K562 (cell line): ENCODE results near the gene SLC9A3. TPM values are rescaled to one million over a fixed set of nuclear protein-coding genes. Genes with fewer than 3 reads are reported as not detected.

Experiments used
- ATAC-seq: fragments of 200-7000 bp; cut with Tn5 transposase; 3 replicates; pipeline ENCODE4 v1.9.1; 2020; ENCODE audit warnings: moderate library complexity
- BruUV-seq: library from RNA; stranded (reverse); fragments of 400-500 nt; replicated peaks from 2 replicates; lab custom pipeline; 2021; lab: Mats Ljungman, UMichigan
- CTCF ChIA-PET: fragments of 300-600 bp; formaldehyde crosslinking; extraction: SDS; loops from one replicate; lab custom pipeline; 2021; ENCODE audit warnings: low intra/inter-chr PET ratio; lab: Yijun Ruan, JAX
- POLR2A ChIA-PET: fragments of 300-600, 350-650 bp; sonication (Branson Sonifier 250); formaldehyde crosslinking; extraction: SDS; loops from one replicate; lab custom pipeline; 2021; ENCODE audit warnings: antibody characterized with exemption, inconsistent platforms; lab: Yijun Ruan, JAX
- DNase-seq, 4 experiments: peaks; one replicate each; pipeline versions ENCODE4 v3.0.0 to v3.0.0-alpha.2; 2011 to 2018; ENCODE audit warnings: low spot score in 3 of 4, mixed read lengths in 3 of 4; ENCODE audit errors: extremely low read depth in 1 of 4
- FAIRE-seq: peaks from 2 replicates; lab custom pipeline; 2011; peaks lifted over from hg19 to GRCh38; lab: Jason Lieb, UNC
- H2AFZ ChIP-seq: 2 replicates; pipeline ENCODE4 v1.6.0; 2011; ENCODE audit warnings: low read depth, low read length, control low read depth, inconsistent platforms
- H3K27ac ChIP-seq: fragments of 200-600 bp; 3 replicates; pipeline ENCODE4 v1.8.0; 2011; ENCODE audit warnings: low read depth, mild to moderate bottlenecking, control low read depth, inconsistent platforms, low read length, moderate library complexity, mixed read lengths; ENCODE audit errors: extremely low read depth
- H3K27me3 ChIP-seq, 2 experiments: fragments of 300-600 bp in 1 of 2; 2 replicates in 1 of 2; 3 replicates in 1 of 2; pipeline versions ENCODE4 v1.6.0 to v1.8.0; 2011; ENCODE audit warnings: inconsistent platforms in 2 of 2, low read length in 2 of 2, mild to moderate bottlenecking in 1 of 2, mixed read lengths in 1 of 2, moderate library complexity in 1 of 2; ENCODE audit not compliant: control insufficient read depth in 2 of 2, insufficient read depth in 2 of 2
- H3K36me3 ChIP-seq: fragments of 300-600 bp; 3 replicates; pipeline ENCODE4 v1.8.0; 2011; ENCODE audit warnings: mild to moderate bottlenecking, low read length, inconsistent platforms; ENCODE audit not compliant: control insufficient read depth, insufficient read depth
- H3K4me1 ChIP-seq, 2 experiments: fragments of 200-600 bp in 1 of 2; replicated peaks in 1 of 2; 2 replicates in 1 of 2; 3 replicates in 1 of 2; pipeline versions ENCODE4 v1.5.1 to v1.8.0; 2011; ENCODE audit warnings: inconsistent platforms in 2 of 2, low read length in 2 of 2, mild to moderate bottlenecking in 1 of 2, mixed read lengths in 1 of 2, moderate library complexity in 1 of 2; ENCODE audit not compliant: control insufficient read depth in 2 of 2, insufficient read depth in 2 of 2
- H3K4me2 ChIP-seq: 2 replicates; pipeline ENCODE4 v1.6.1; 2011; ENCODE audit warnings: low read length, control low read depth, inconsistent platforms, mixed read lengths; ENCODE audit not compliant: insufficient read depth
- H3K4me3 ChIP-seq: fragments of 200-600 bp; sonication (generic), shearing (Covaris generic); 2 replicates; pipeline ENCODE4 v1.5.1; 2016; ENCODE audit warnings: control low read depth, inconsistent platforms
- H3K79me2 ChIP-seq: fragments of 200-600 bp; 3 replicates; pipeline ENCODE4 v1.8.0; 2011; ENCODE audit warnings: low read length, inconsistent platforms; ENCODE audit not compliant: control insufficient read depth, insufficient read depth
- H3K9ac ChIP-seq, 2 experiments: 2 replicates each; pipeline versions ENCODE4 v1.6.0 to v1.6.1; 2011; ENCODE audit warnings: low read depth in 2 of 2, low read length in 2 of 2, control low read depth in 1 of 2, inconsistent platforms in 1 of 2, mild to moderate bottlenecking in 1 of 2, mixed read lengths in 1 of 2; ENCODE audit not compliant: insufficient read depth in 1 of 2
- H3K9me1 ChIP-seq: one replicate; pipeline ENCODE4 v1.6.0; 2011; ENCODE audit warnings: inconsistent platforms, mild to moderate bottlenecking, low read length, moderate library complexity; ENCODE audit not compliant: control insufficient read depth, insufficient read depth
- H3K9me3 ChIP-seq: replicated peaks from 2 replicates; pipeline ENCODE4 v1.5.1; 2011; ENCODE audit warnings: low read depth, low read length, inconsistent platforms; ENCODE audit not compliant: control insufficient read depth, insufficient read depth
- H4K20me1 ChIP-seq: replicated peaks from 2 replicates; pipeline ENCODE4 v1.6.1; 2011; ENCODE audit warnings: low read length, inconsistent platforms, mixed read lengths; ENCODE audit not compliant: control insufficient read depth, insufficient read depth
- BRF2 ChIP-seq: IDR thresholded peaks from 3 replicates; pipeline ENCODE4 v1.6.1; 2011; ENCODE audit warnings: borderline replicate concordance, mild to moderate bottlenecking; ENCODE audit not compliant: insufficient read length, insufficient read depth
- CC2D1A ChIP-seq: fragments of 450-650 bp; IDR thresholded peaks from 2 replicates; pipeline ENCODE4 v1.6.1; 2017; ENCODE audit warnings: mild to moderate bottlenecking
- CCNT2 ChIP-seq: IDR thresholded peaks from 2 replicates; pipeline ENCODE4 v1.6.1; 2011; ENCODE audit warnings: borderline replicate concordance, low read depth, mild to moderate bottlenecking, moderate library complexity, mixed read lengths, low read length; ENCODE audit not compliant: insufficient read length; ENCODE audit errors: extremely low read depth
- KAT2B ChIP-seq: IDR thresholded peaks from one replicate; pipeline ENCODE4 v1.6.1; 2012; ENCODE audit warnings: low read depth, mild to moderate bottlenecking, control low read depth, inconsistent platforms, low read length, moderate library complexity
- MCM2 ChIP-seq: fragments of 450-650 bp; IDR thresholded peaks from 2 replicates; pipeline ENCODE4 v1.6.1; 2017; ENCODE audit warnings: low read depth, mild to moderate bottlenecking
- SRSF7 ChIP-seq: fragments of 200-400 bp; formaldehyde crosslinking; optimal IDR thresholded peaks from 2 replicates; pipeline ENCODE3; 2017; ENCODE audit warnings: mild to moderate bottlenecking, low read depth, low read length
- SRSF9 ChIP-seq: fragments of 200-400 bp; formaldehyde crosslinking; IDR thresholded peaks from 2 replicates; pipeline ENCODE4 v1.6.1; 2017; ENCODE audit warnings: low read depth, low read length, borderline replicate concordance
- THAP12 ChIP-seq: fragments of 250-450 bp; sonication (Bioruptor Pico); IDR thresholded peaks from 2 replicates; pipeline ENCODE4 v1.9.0; 2021; ENCODE audit warnings: mild to moderate bottlenecking, inconsistent platforms
- ZBTB1 ChIP-seq: sonication (generic); formaldehyde crosslinking; IDR thresholded peaks from 2 replicates; pipeline ENCODE4 v1.8.1; 2023; ENCODE audit warnings: missing genetic modification reagents, low read depth, mild to moderate bottlenecking, borderline replicate concordance
- ZNF512 ChIP-seq: IDR thresholded peaks from 2 replicates; pipeline ENCODE4 v1.6.1; 2016; ENCODE audit warnings: missing genetic modification characterization, missing compliant biosample characterization
- ZNF551 ChIP-seq: fragments of 250-450 bp; sonication (Bioruptor Pico); IDR thresholded peaks from 2 replicates; pipeline ENCODE4 v1.5.0; 2021; ENCODE audit warnings: mild to moderate bottlenecking, moderate library complexity
- ZNF589 ChIP-seq: fragments of 200-800 bp; sonication (Bioruptor generic); IDR thresholded peaks from 2 replicates; pipeline ENCODE4 v1.6.1; 2016; ENCODE audit warnings: low read depth, missing genetic modification characterization, missing compliant biosample characterization
- ZNF785 ChIP-seq: fragments of 250-450 bp; sonication (Bioruptor Pico); IDR thresholded peaks from 2 replicates; pipeline ENCODE4 v1.4.0; 2020; ENCODE audit warnings: mild to moderate bottlenecking
- WGBS: fragments of 100-300 bp; shearing (Covaris generic); methylation state at CpG from one replicate; pipeline ENCODE4 v1.1.6; 2016; ENCODE audit warnings: low coverage, mixed read lengths; ENCODE audit not compliant: insufficient coverage; ENCODE audit errors: missing lambda C conversion rate; 5-methylcytosine and 5-hydroxymethylcytosine counted together
- in situ Hi-C: fragments of 300-500 bp; cut with MboI; formaldehyde crosslinking; loops from 4 replicates; pipeline ENCODE4 v1.15.0; 2018; ENCODE audit warnings: inconsistent platforms, mixed read lengths
- intact Hi-C: fragments of 100-400 bp; cut with micrococcal nuclease; formaldehyde crosslinking; loops from 2 replicates; pipeline ENCODE4 v1.14.2; 2022
- polyA plus RNA-seq, 8 experiments: library from polyadenylated mRNA; depleted of rRNA in 4 of 8; stranded (reverse) in 5 of 8; unstranded in 3 of 8; fragments of >200 nt; fragmentation: Nextera tagmentation in 2 of 8; fragmentation: Illumina TruSeq in 1 of 8; extraction: Ambion mirVana in 2 of 8; extraction: Trizol in 1 of 8; gene quantifications; 2 replicates each; pipeline versions ENCODE4 v1.2.1 to v1.2.3, GENCODE V29; 2011 to 2014; ENCODE audit warnings: inconsistent platforms in 1 of 8, missing spikeins in 1 of 8
- total RNA-seq, 7 experiments: library from RNA; depleted of rRNA in 6 of 7; stranded (reverse); fragments of >200 nt in 6 of 7; fragmentation: Illumina TruSeq in 2 of 7; extraction: Trizol in 2 of 7; gene quantifications; 2 replicates each; pipeline versions ENCODE4 v1.2.1 to v1.2.3, GENCODE V29; 2011 to 2021; ENCODE audit warnings: low replicate concordance in 1 of 7
- TF ChIP-seq, protein P1 (sequence below): sonication (generic); formaldehyde crosslinking; IDR thresholded peaks from 2 replicates; pipeline ENCODE4 v1.9.0; 2022; ENCODE audit warnings: mild to moderate bottlenecking, missing genetic modification reagents

The SLC9A3 gene
- total and polyA plus RNA-seq, 9 of the 15 experiments (the other 6 are each of a cell fraction or from before 2014, with no cell fraction given), result 1.5 to 5.8 (median 3.7) TPM; not detected in 2

DNA sequence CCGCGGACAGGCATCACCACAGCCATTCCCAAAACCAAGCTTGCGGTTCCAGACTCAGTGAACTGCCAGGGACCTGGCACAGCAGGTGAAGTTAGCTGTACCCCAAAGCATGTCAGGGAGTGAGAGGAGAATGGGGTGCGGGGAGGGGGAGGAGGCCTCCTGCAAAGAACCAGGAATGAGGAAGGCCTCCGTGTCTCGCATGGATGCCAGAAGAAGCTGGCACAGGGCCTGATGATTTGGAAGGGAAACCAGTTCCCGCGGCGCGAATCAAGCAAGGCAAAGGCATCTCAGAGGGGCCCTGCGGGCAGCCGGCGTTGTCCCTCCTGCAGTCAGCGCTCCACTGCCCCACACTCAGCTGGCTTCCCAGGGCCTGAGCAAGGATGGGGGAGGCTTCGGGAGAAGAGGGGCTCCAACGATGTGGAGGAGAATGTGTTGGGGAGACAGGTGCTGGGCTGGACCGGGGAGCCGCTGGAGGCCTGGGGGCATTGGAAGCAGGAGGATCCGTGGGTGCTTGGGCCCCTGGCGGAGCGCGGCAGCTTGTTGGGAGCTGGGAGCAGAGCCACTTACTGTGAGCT, 14.6 kb downstream of the SLC9A3 start:
- FAIRE-seq, result no peak
- Histone ChIP-seq H3K79me2 (no peaks in the 10 kb centered on the region), H4K20me1 (peaks cover 14% of the 10 kb centered on the region), H3K4me3 (no peak overlapping the region), H2AFZ (no peak overlapping the region), H3K4me1 (peaks cover 0 to 35% of the 10 kb centered on the region in 2 experiments; a peak in 2 of 5 replicates), H3K9me1 (no peaks in the 10 kb centered on the region), H3K36me3 (no peaks in the 10 kb centered on the region), H3K27ac (no peak overlapping the region), H3K27me3 (peaks cover 35 to 72% of the 10 kb centered on the region in 2 experiments; a peak in 4 of 5 replicates), H3K9ac (no peak overlapping the region), H3K9me3 (no peaks in the 10 kb centered on the region), H3K4me2 (no peak overlapping the region)
- no peak for DNase-seq
- no peak for ATAC-seq
- POLR2A ChIA-PET, result interaction anchor here (1.7 to 2.6 kb wide), 2 partner anchors 9 to 13 kb away, joined by 7 to 10 read pairs; no protein-coding TSS in a partner anchor
- CTCF ChIA-PET, result no interaction called here
- in situ Hi-C loops (no loop called here), intact Hi-C loops (no loop called here)
- WGBS, result 2% methylated on average over 22 of the region's 22 CpGs
- no TSS peak for BruUV-seq
- TF ChIP-seq, protein P1, sequence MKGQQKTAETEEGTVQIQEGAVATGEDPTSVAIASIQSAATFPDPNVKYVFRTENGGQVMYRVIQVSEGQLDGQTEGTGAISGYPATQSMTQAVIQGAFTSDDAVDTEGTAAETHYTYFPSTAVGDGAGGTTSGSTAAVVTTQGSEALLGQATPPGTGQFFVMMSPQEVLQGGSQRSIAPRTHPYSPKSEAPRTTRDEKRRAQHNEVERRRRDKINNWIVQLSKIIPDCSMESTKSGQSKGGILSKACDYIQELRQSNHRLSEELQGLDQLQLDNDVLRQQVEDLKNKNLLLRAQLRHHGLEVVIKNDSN, result no peak
- no peak for TF ChIP-seq CC2D1A
- TF ChIP-seq ZNF551, result no peak
- no peak for TF ChIP-seq SRSF9
- TF ChIP-seq ZNF512, result no peak
- no peak for TF ChIP-seq THAP12 (CRISPR knock-in tag)
- TF ChIP-seq CCNT2, result no peak
- TF ChIP-seq MCM2, result no peak
- no peak for TF ChIP-seq ZNF589 (CRISPR knock-in tag)
- no peak for TF ChIP-seq SRSF7
- no peak for TF ChIP-seq ZNF785 (CRISPR knock-in tag)
- no peak for TF ChIP-seq KAT2B
- TF ChIP-seq ZBTB1 (CRISPR knock-in tag), result no peak
- TF ChIP-seq BRF2, result no peak
